Neuronal stem cell (in vitro differentiated cells): ENCODE results near the gene PCDHGB5.
"Not testable (repeated sequence)": the region's sequence is repeated elsewhere in the genome, so short reads cannot be mapped to it uniquely, and the experiment has no call there.

ENCODE experiments used
- DNase-seq: peaks from one replicate; pipeline ENCODE4 v3.0.0-alpha.2; 2013; ENCODE audit warnings: low spot score
- H2AFZ ChIP-seq: one replicate; pipeline ENCODE4 v1.6.1; 2013; ENCODE audit warnings: mild to moderate bottlenecking, low read length, inconsistent platforms
- H2AK5ac ChIP-seq: 2 replicates; pipeline ENCODE4 v1.6.1; 2013; ENCODE audit warnings: low read depth, mild to moderate bottlenecking, inconsistent platforms, low read length, moderate library complexity, mixed read lengths
- H2BK120ac ChIP-seq: 2 replicates; pipeline ENCODE4 v1.6.1; 2013; ENCODE audit warnings: low read depth, mild to moderate bottlenecking, inconsistent platforms, low read length, moderate library complexity, mixed read lengths
- H2BK12ac ChIP-seq: one replicate; pipeline ENCODE4 v1.6.1; 2013; ENCODE audit warnings: low read length, inconsistent platforms
- H2BK15ac ChIP-seq: 2 replicates; pipeline ENCODE4 v1.6.1; 2013; ENCODE audit warnings: mild to moderate bottlenecking, low read length, inconsistent platforms, mixed read lengths
- H2BK5ac ChIP-seq: one replicate; pipeline ENCODE4 v1.6.1; 2013; ENCODE audit warnings: inconsistent platforms, mild to moderate bottlenecking, low read length, moderate library complexity
- H3K14ac ChIP-seq: one replicate; pipeline ENCODE4 v1.6.1; 2013; ENCODE audit warnings: low read length, inconsistent platforms
- H3K18ac ChIP-seq: 2 replicates; pipeline ENCODE4 v1.6.1; 2013; ENCODE audit warnings: low read length, inconsistent platforms
- H3K23ac ChIP-seq: 2 replicates; pipeline ENCODE4 v1.6.1; 2013; ENCODE audit warnings: low read depth, mild to moderate bottlenecking, mixed read lengths, low read length, inconsistent platforms; ENCODE audit not compliant: poor library complexity
- H3K27ac ChIP-seq: replicated peaks from 3 replicates; pipeline ENCODE4 v1.5.1; 2013; ENCODE audit warnings: low read length, inconsistent platforms
- H3K27me3 ChIP-seq, 3 experiments: 2 replicates each; pipeline ENCODE4 v1.6.1; 2013; ENCODE audit warnings: low read length in 3 of 3, mild to moderate bottlenecking in 2 of 3, inconsistent platforms in 1 of 3, low read depth in 1 of 3, mixed read lengths in 1 of 3, moderate library complexity in 1 of 3; ENCODE audit not compliant: control insufficient read depth in 3 of 3, insufficient read depth in 3 of 3
- H3K36me3 ChIP-seq, 2 donors: replicated peaks in 1 of 2; 2 replicates each; pipeline ENCODE4 v1.6.1; 2013; ENCODE audit warnings: low read length in 2 of 2; ENCODE audit not compliant: control insufficient read depth in 2 of 2, insufficient read depth in 2 of 2
- H3K4ac ChIP-seq: 2 replicates; pipeline ENCODE4 v1.6.1; 2013; ENCODE audit warnings: inconsistent platforms, mild to moderate bottlenecking, low read length, moderate library complexity
- H3K4me1 ChIP-seq, 2 donors: 1 replicate in 1 of 2; 2 replicates in 1 of 2; pipeline ENCODE4 v1.6.1; 2013; ENCODE audit warnings: low read length in 2 of 2, low read depth in 1 of 2; ENCODE audit not compliant: control insufficient read depth in 2 of 2, insufficient read depth in 1 of 2
- H3K4me2 ChIP-seq: one replicate; pipeline ENCODE4 v1.6.1; 2013; ENCODE audit warnings: mild to moderate bottlenecking, low read length, inconsistent platforms; ENCODE audit not compliant: insufficient read depth, poor library complexity, severe bottlenecking
- H3K4me3 ChIP-seq, 2 donors: 2 replicates each; pipeline ENCODE4 v1.5.1; 2013; ENCODE audit warnings: low read length in 2 of 2, mild to moderate bottlenecking in 2 of 2, inconsistent platforms in 1 of 2, moderate library complexity in 1 of 2
- H3K79me1 ChIP-seq: one replicate; pipeline ENCODE4 v1.6.1; 2013; ENCODE audit warnings: low read depth, mild to moderate bottlenecking, inconsistent platforms, low read length, moderate library complexity
- H3K9ac ChIP-seq: one replicate; pipeline ENCODE4 v1.6.1; 2013; ENCODE audit warnings: mild to moderate bottlenecking, low read depth, low read length, inconsistent platforms; ENCODE audit not compliant: poor library complexity
- H3K9me3 ChIP-seq, 2 donors: replicated peaks in 1 of 2; 2 replicates each; pipeline versions ENCODE3 to v1.6.1; 2013; ENCODE audit warnings: low read length in 2 of 2, mild to moderate bottlenecking in 2 of 2, inconsistent platforms in 1 of 2, low read depth in 1 of 2, mixed read lengths in 1 of 2, moderate library complexity in 1 of 2; ENCODE audit not compliant: control insufficient read depth in 2 of 2, insufficient read depth in 1 of 2
- H4K8ac ChIP-seq: one replicate; pipeline ENCODE4 v1.6.1; 2013; ENCODE audit warnings: low read depth, mild to moderate bottlenecking, inconsistent platforms, low read length, moderate library complexity
- H4K91ac ChIP-seq: one replicate; pipeline ENCODE4 v1.6.1; 2013; ENCODE audit warnings: low read length, low read depth, mild to moderate bottlenecking, inconsistent platforms; ENCODE audit not compliant: poor library complexity
- WGBS, 2 donors: extraction: QIAGEN DNeasy Blood & Tissue Kit; methylation state at CpG; one replicate each; pipeline ENCODE4 v1.1.7; 2013; ENCODE audit warnings: missing lambda C conversion rate in 2 of 2, mixed read lengths in 1 of 2; ENCODE audit not compliant: insufficient read length in 2 of 2, insufficient replicate concordance in 1 of 2; ENCODE audit errors: extremely low coverage in 2 of 2; 5-methylcytosine and 5-hydroxymethylcytosine counted together

Gene PCDHGB5

GRCh38 chr5:141412854-141413539 is 15.2 kb downstream of the PCDHGB5 start, which contains the start of gene PCDHGA10:
TSS of gene PCDHGA10 (plus strand) at chr5:141412987. CDS start at chr5:141413176, 189 bp downstream.
- Histone ChIP-seq H3K4me3 (peak within 1 kb of the TSS; percentile 49 to 70), H3K36me3 (peaks cover 18 to 51% of the 10 kb centered on the region in 2 donors), H3K9me3 (peaks cover 49 to 96% of the 10 kb centered on the region in 2 donors), H3K27me3 (no peaks in the 10 kb centered on the region), H3K18ac (no peak within 1 kb of the TSS), H3K9ac (no peak within 1 kb of the TSS), H3K23ac (no peak within 1 kb of the TSS), H2AK5ac (no peak within 1 kb of the TSS), H2BK15ac (no peak within 1 kb of the TSS), H2BK5ac (no peak within 1 kb of the TSS), H3K4ac (no peak within 1 kb of the TSS), H2BK12ac (no peak within 1 kb of the TSS), H3K27ac (no peak within 1 kb of the TSS), H3K14ac (no peak within 1 kb of the TSS), H2AFZ (peak within 1 kb of the TSS; percentile 75), H4K91ac (no peak within 1 kb of the TSS), H2BK120ac (no peak within 1 kb of the TSS), H4K8ac (no peak within 1 kb of the TSS), H3K79me1 (no peaks in the 10 kb centered on the region), H3K4me2 (no peak within 1 kb of the TSS), H3K4me1 (no peaks in the 10 kb centered on the region)
- DNase-seq = peak; percentile 18
- WGBS, 2 donors = no CpG with 5 or more reads among the region's 31 CpGs

GRCh38 chr5:141413540-141414069 is 15.9 kb downstream of the PCDHGB5 start:
- no peak overlapping the region for H4K91ac ChIP-seq
- no peak overlapping the region for H3K9ac ChIP-seq
- H3K36me3 ChIP-seq = peaks cover 21 to 53% of the 10 kb centered on the region in 2 donors
- no peak overlapping the region for H3K14ac ChIP-seq
- H3K4me1 ChIP-seq = no peaks in the 10 kb centered on the region
- no peak overlapping the region for H2BK15ac ChIP-seq
- H2BK5ac ChIP-seq = no peak overlapping the region
- H2AFZ ChIP-seq = peak overlapping the region; percentile 75
- H3K18ac ChIP-seq = no peak overlapping the region
- H3K4ac ChIP-seq = no peak overlapping the region
- H3K4me2 ChIP-seq = no peak overlapping the region
- no peak overlapping the region for H3K23ac ChIP-seq
- H2BK120ac ChIP-seq = no peak overlapping the region
- no CpG with 5 or more reads among the region's 25 CpGs for whole genome bisulfite sequencing, 2 donors
- no peaks in the 10 kb centered on the region for H3K27me3 ChIP-seq
- H3K79me1 ChIP-seq = no peaks in the 10 kb centered on the region
- H3K9me3 ChIP-seq = peaks cover 54 to 96% of the 10 kb centered on the region in 2 donors
- H3K27ac ChIP-seq = no peak overlapping the region
- H4K8ac ChIP-seq = no peak overlapping the region
- no peak overlapping the region for H2AK5ac ChIP-seq
- no peak for DNase-seq
- H2BK12ac ChIP-seq = no peak overlapping the region
- H3K4me3 ChIP-seq = peak overlapping the region; percentile 49 to 70

- Histone ChIP-seq H3K9me3 (peaks cover 54 to 96% of the 10 kb centered on the region in 2 donors), H3K36me3 (peaks cover 32 to 64% of the 10 kb centered on the region in 2 donors)
- not testable (repeated sequence) for H3K14ac ChIP-seq, H2BK5ac ChIP-seq, DNase-seq, H4K91ac ChIP-seq, H3K4ac ChIP-seq, H2AK5ac ChIP-seq, H2BK12ac ChIP-seq, H3K18ac ChIP-seq, H3K4me1 ChIP-seq, H4K8ac ChIP-seq, H3K27me3 ChIP-seq, H3K4me2 ChIP-seq, H2BK120ac ChIP-seq, H2AFZ ChIP-seq, H3K23ac ChIP-seq, H3K9ac ChIP-seq, H2BK15ac ChIP-seq, H3K4me3 ChIP-seq, H3K79me1 ChIP-seq, H3K27ac ChIP-seq
- no CpG with 5 or more reads among the region's 46 CpGs for WGBS, 2 donors
These were observed 17.0 kb downstream of the PCDHGB5 start for GRCh38 chr5:141414548-141415274.

- H3K18ac ChIP-seq, H4K91ac ChIP-seq, H2AFZ ChIP-seq, H3K27ac ChIP-seq, H3K14ac ChIP-seq, H3K4me3 ChIP-seq, H3K4me2 ChIP-seq, DNase-seq, H2BK5ac ChIP-seq, H3K4ac ChIP-seq, H3K9ac ChIP-seq, H2BK15ac ChIP-seq, H2AK5ac ChIP-seq, H2BK120ac ChIP-seq, H3K79me1 ChIP-seq, H3K27me3 ChIP-seq, H3K4me1 ChIP-seq, H3K23ac ChIP-seq, H4K8ac ChIP-seq, H2BK12ac ChIP-seq: not testable (repeated sequence)
- no CpG with 5 or more reads among the region's 24 CpGs for WGBS, 2 donors
- Histone ChIP-seq H3K9me3 (peaks cover 53 to 96% of the 10 kb centered on the region in 2 donors), H3K36me3 (peaks cover 32 to 66% of the 10 kb centered on the region in 2 donors)
These were observed 17.5 kb downstream of the PCDHGB5 start for GRCh38 chr5:141415275-141415618.
